Bronchial epithelial cell (primary cell): ENCODE measurements around the gene DIPK2A. TPM values are rescaled to one million over a fixed set of nuclear protein-coding genes. Genes with fewer than 3 reads are reported as not detected.

ENCODE experiments used
- DNase-seq: peaks from one replicate; pipeline ENCODE4 v3.0.0-alpha.2; 2010; ENCODE audit warnings: low read depth
- FAIRE-seq: peaks from 2 replicates; lab custom pipeline; 2011; peaks lifted over from hg19 to GRCh38; lab: Jason Lieb, UNC
- H3K27me3 ChIP-seq: 2 replicates; pipeline ENCODE4 v1.5.1; 2011; ENCODE audit warnings: low read length; ENCODE audit not compliant: control insufficient read depth, insufficient read depth
- H3K36me3 ChIP-seq: 2 replicates; pipeline ENCODE4 v1.5.1; 2011; ENCODE audit warnings: low read length; ENCODE audit not compliant: control insufficient read depth, insufficient read depth
- H3K4me3 ChIP-seq: 2 replicates; pipeline ENCODE4 v1.5.1; 2011; ENCODE audit warnings: mild to moderate bottlenecking, low read depth, low read length, control low read depth
- CTCF ChIP-seq: IDR thresholded peaks from 2 replicates; pipeline ENCODE4 v1.5.1; 2011; ENCODE audit warnings: mild to moderate bottlenecking, moderate library complexity, low read length, control low read depth, inconsistent platforms; ENCODE audit not compliant: insufficient read depth, severe bottlenecking
- total RNA-seq: library from RNA; depleted of rRNA; stranded (reverse); fragments of >200 nt; gene quantifications from 2 replicates; pipeline ENCODE4 v1.2.1, GENCODE V29; 2014

The DIPK2A gene
- total RNA-seq, 1 donor from 2014 or later = 19.0 TPM

DNA sequence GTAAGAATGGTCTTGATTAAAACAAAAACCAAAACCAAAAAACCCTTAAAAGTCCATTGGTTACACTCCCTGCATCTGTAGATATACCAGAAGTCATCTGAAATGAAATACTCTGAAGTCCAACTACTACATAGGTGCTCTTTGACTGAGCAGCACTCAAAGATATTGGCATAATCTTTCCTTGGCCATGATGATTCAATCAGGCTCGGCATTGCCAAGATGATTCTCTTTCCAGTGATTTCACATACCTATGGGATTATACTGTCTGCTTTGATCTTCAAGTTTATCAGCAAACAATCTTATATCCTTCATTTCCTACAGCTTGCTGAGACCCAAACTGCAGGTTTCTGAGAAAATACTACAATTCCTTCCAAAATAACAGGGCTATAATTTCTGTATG lies 35.9 kb upstream of the DIPK2A start:
- peak; percentile 53 for DNase-seq
- no peak for TF ChIP-seq CTCF
- Histone ChIP-seq H3K27me3 (no peaks in the 10 kb centered on the region), H3K36me3 (no peaks in the 10 kb centered on the region), H3K4me3 (no peak overlapping the region)
- FAIRE-seq = no peak

GRCh38 chr3:143950810-143951209 lies 20.8 kb upstream of the DIPK2A start:
- Histone ChIP-seq H3K4me3 (no peak overlapping the region), H3K27me3 (no peaks in the 10 kb centered on the region), H3K36me3 (no peaks in the 10 kb centered on the region)
- DNase-seq (no peak), FAIRE-seq (no peak)
- TF ChIP-seq CTCF = no peak

DNA sequence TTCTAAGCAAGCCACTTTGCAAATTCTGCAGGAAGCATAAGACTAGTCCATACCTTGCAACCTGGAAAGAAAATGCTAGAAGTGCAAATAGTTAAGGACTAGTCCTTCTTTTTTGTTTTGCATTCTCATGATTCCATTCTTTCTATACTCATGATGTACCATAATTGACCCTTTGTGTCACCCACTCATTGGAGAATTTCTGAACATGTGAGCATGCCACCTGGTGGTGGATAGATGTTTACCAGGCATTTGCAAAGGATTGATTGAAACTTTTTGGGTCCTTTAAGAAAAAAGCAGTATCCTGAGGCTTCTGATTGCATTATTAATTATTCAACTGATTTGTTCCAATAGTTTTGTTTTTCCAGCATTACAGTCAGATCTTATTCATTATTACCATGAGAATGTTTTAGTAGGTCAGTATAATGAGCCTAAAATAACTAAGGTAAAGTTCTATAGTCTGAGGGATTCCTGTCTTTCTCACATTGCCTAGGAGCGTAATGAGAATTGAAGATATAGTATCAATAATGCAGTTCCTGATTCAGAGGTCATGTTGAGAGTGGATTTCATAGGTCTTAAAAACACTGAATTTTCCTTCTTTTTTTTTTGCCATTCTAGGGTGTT lies 20.2 kb upstream of the DIPK2A start:
- Histone ChIP-seq H3K4me3 (no peak overlapping the region), H3K27me3 (no peaks in the 10 kb centered on the region), H3K36me3 (no peaks in the 10 kb centered on the region)
- FAIRE-seq (no peak), DNase-seq (peak; percentile 53)
- TF ChIP-seq CTCF = peak; percentile 49

DNA sequence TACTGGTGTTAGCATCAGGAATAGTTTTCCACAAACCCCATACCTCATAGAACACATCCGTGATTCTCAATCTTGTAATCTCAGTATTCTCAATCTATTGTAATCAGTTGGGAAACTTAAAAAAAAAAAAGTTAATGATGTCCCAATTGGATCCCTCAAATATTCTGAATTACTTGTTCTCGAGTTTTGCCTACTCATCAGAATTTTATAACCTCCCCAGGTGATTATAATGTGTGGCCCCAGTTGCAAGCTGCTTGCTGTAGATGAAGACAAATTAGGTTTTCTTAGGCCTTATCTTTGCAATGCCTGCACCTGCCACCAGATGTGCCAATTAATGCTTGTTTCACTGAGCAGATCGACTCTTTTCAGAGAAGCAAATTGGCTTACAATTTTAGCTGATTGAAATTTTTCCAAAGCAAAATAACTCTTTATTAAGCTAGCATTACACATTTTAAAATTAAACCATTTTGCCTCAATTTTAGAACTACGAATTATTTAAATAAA lies 19.0 kb upstream of the DIPK2A start:
- FAIRE-seq (no peak), DNase-seq (no peak)
- no peaks in the 10 kb centered on the region for H3K27me3 ChIP-seq
- TF ChIP-seq CTCF = no peak
- no peaks in the 10 kb centered on the region for H3K36me3 ChIP-seq
- H3K4me3 ChIP-seq = no peak overlapping the region

DNA sequence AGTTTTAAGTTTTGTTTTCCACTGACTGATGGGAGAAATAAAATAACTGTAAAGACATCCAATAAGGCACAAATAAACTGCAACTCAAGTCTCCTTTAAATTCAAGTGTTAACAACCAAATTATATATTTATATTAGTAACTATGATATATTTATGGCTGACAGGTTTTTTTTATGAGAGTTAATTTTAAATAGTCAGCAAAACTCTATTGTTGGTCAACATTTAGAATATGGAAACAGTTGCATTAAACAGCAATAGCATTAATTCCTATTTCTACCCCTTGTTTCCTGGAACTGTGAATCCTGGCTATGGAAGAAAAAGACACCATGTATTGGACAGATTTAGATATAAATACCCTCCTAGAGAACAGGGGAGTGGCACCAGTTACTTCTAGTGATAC lies 16.5 kb upstream of the DIPK2A start:
- DNase-seq (no peak), FAIRE-seq (no peak)
- Histone ChIP-seq H3K36me3 (no peaks in the 10 kb centered on the region), H3K27me3 (no peaks in the 10 kb centered on the region), H3K4me3 (no peak overlapping the region)
- TF ChIP-seq CTCF = no peak

GRCh38 chr3:143956838-143957237 lies 14.8 kb upstream of the DIPK2A start:
- H3K36me3 ChIP-seq = no peaks in the 10 kb centered on the region
- TF ChIP-seq CTCF = no peak
- no peak for FAIRE-seq
- no peaks in the 10 kb centered on the region for H3K27me3 ChIP-seq
- DNase-seq = no peak
- no peak overlapping the region for H3K4me3 ChIP-seq
